Measurements from ENCODE around the gene SLC4A8. TPM values are rescaled to one million over a fixed set of nuclear protein-coding genes. Genes with fewer than 3 reads are reported as not detected.

SLC4A8 gene
- total RNA-seq, 1 experiment from 2014 or later, result 26.3 TPM

DNA sequence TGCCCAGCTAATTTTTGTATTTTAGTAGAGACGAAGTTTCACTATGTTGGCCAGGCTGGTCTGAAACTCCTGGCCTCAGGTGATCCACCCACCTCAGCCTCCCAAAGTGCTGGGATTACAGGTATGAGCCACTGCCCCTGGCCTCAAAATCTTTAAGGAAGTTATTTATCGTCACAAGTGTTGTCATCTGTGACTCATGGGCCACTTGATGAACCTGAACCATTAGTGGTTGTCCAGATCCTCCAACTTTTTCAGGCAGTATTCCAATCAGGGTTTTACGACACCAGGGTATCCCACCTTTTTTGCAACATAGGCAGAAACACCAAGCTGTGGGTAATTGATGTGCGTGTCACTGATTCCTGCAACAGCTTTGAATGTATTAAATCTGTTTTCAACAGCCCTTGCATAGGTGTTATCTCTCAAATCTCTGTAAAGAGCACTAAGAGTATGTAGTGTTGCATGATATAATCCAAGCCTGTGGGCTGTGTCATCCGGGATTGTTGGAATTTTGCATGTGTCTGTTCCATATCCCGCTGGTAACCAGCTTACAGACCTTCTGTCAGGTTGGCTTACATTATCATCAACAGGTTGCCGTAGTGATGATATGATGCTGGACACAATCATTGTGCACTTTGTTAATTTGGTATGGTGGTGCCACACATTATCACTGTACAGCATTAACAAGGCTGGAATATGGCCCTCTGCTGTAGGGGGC lies 87.1 kb downstream of the SLC4A8 start:
- WGBS (ENCODE audit: extremely low coverage, insufficient read length, low lambda C conversion rate), result no CpG with 5 or more reads among the region's 7 CpGs
- no peak overlapping the region for H2BK20ac ChIP-seq (ENCODE audit: low read depth, low read length, poor library complexity, severe bottlenecking)
- H3K79me2 ChIP-seq (ENCODE audit: insufficient read depth, low read length), result no peaks in the 10 kb centered on the region
- H4K8ac ChIP-seq (replicated peaks; ENCODE audit: insufficient read length, low read depth, low read length), result no peak overlapping the region
- no peak overlapping the region for H3K14ac ChIP-seq (ENCODE audit: insufficient read depth, low read length)
- no peaks in the 10 kb centered on the region for H3K79me1 ChIP-seq (ENCODE audit: insufficient read depth, low read depth, low read length, poor library complexity, severe bottlenecking)
- H4K20me1 ChIP-seq (ENCODE audit: control insufficient read depth, insufficient read depth, insufficient read length), result no peaks in the 10 kb centered on the region
- no peak overlapping the region for H3K18ac ChIP-seq (ENCODE audit: insufficient read length, low read depth, low read length)
- no peak for DNase-seq
- no peak overlapping the region for H4K91ac ChIP-seq (ENCODE audit: insufficient read length, low read depth, low read length)
- Mint-ChIP-seq H3K9me3 (no peaks in the 10 kb centered on the region), H3K27me3 (ENCODE audit: low read depth) (no peaks in the 10 kb centered on the region), H3K4me1 (no peaks in the 10 kb centered on the region), H3K4me3 (no peak overlapping the region), H3K27ac (no peak overlapping the region), H3K36me3 (ENCODE audit: insufficient read depth in 1 of 3, low read depth in 3 of 3) (peaks cover 0 to 17% (median 1%) of the 10 kb centered on the region in 3 experiments; a peak in 3 of 7 replicates)
- H2AFZ ChIP-seq (ENCODE audit: low read length), result no peak overlapping the region
- no peak overlapping the region for H2BK5ac ChIP-seq (ENCODE audit: insufficient read length, low read length)
- H3K23ac ChIP-seq (ENCODE audit: insufficient read length, low read depth, low read length), result no peak overlapping the region
- H2BK12ac ChIP-seq (ENCODE audit: insufficient read length, low read depth, low read length), result no peak overlapping the region
- no peak overlapping the region for H3K9ac ChIP-seq (ENCODE audit: extremely low read depth, insufficient read length, low read length)
- no peak overlapping the region for H3T11ph ChIP-seq (ENCODE audit: low read length)
- no peak overlapping the region for H2AK5ac ChIP-seq (ENCODE audit: insufficient read length, low read length)
- H3K4me1 ChIP-seq (ENCODE audit: insufficient read depth, low read length), result no peaks in the 10 kb centered on the region
- H3K23me2 ChIP-seq (ENCODE audit: insufficient read length, low read depth, low read length, poor library complexity, severe bottlenecking), result no peaks in the 10 kb centered on the region
- no peaks in the 10 kb centered on the region for H3K9me3 ChIP-seq (ENCODE audit: control insufficient read depth, low read depth, low read length)
- H3K4me2 ChIP-seq (ENCODE audit: insufficient read depth, insufficient read length, low read length), result no peak overlapping the region
- H3K27me3 ChIP-seq (ENCODE audit: insufficient read depth, low read length), result no peaks in the 10 kb centered on the region
- H4K5ac ChIP-seq (ENCODE audit: insufficient read length, low read depth, low read length), result no peak overlapping the region
- H3K27ac ChIP-seq (ENCODE audit: insufficient read length, low read depth, low read length), result no peak overlapping the region
- no peak overlapping the region for H3K4ac ChIP-seq (ENCODE audit: low read depth, low read length)
- no peak overlapping the region for H3K56ac ChIP-seq (ENCODE audit: insufficient read length, low read depth, low read length)
- no peak overlapping the region for H2BK15ac ChIP-seq (ENCODE audit: low read depth, low read length)
- H2BK120ac ChIP-seq (ENCODE audit: low read depth, low read length, poor library complexity, severe bottlenecking), result no peak overlapping the region
- TF ChIP-seq, protein P1, sequence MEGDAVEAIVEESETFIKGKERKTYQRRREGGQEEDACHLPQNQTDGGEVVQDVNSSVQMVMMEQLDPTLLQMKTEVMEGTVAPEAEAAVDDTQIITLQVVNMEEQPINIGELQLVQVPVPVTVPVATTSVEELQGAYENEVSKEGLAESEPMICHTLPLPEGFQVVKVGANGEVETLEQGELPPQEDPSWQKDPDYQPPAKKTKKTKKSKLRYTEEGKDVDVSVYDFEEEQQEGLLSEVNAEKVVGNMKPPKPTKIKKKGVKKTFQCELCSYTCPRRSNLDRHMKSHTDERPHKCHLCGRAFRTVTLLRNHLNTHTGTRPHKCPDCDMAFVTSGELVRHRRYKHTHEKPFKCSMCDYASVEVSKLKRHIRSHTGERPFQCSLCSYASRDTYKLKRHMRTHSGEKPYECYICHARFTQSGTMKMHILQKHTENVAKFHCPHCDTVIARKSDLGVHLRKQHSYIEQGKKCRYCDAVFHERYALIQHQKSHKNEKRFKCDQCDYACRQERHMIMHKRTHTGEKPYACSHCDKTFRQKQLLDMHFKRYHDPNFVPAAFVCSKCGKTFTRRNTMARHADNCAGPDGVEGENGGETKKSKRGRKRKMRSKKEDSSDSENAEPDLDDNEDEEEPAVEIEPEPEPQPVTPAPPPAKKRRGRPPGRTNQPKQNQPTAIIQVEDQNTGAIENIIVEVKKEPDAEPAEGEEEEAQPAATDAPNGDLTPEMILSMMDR (conservative IDR thresholded peaks at IDR 0.05), result no peak

Measured in H9 (cell line).